IMR-90 (cell line): Measurements from ENCODE around the gene PSMC4.

Experiments
- BHLHE40 ChIP-seq: fragments of 150-350 bp; IDR thresholded peaks from 2 replicates; pipeline ENCODE4 v1.6.1; 2016; ENCODE audit warnings: mild to moderate bottlenecking, low read depth, low read length
- CHD1 ChIP-seq: IDR thresholded peaks from 2 replicates; pipeline ENCODE4 v1.6.1; 2012; ENCODE audit warnings: low read depth, low read length, improper control_type of control experiment
- MAFK ChIP-seq: IDR thresholded peaks from 2 replicates; pipeline ENCODE4 v1.6.1; 2012; ENCODE audit warnings: low read depth, low read length, improper control_type of control experiment
- NFE2L2 ChIP-seq: fragments of 150-350 bp; IDR thresholded peaks from 2 replicates; pipeline ENCODE4 v1.6.1; 2016; ENCODE audit warnings: low read depth, mild to moderate bottlenecking, low read length
- POLR2A ChIP-seq: IDR thresholded peaks from 2 replicates; pipeline ENCODE4 v1.6.1; 2012; ENCODE audit warnings: mild to moderate bottlenecking, low read depth, low read length
- RAD21 ChIP-seq: IDR thresholded peaks from 2 replicates; pipeline ENCODE4 v1.6.1; 2012; ENCODE audit warnings: low read length, improper control_type of control experiment
- RFX5 ChIP-seq: IDR thresholded peaks from 2 replicates; pipeline ENCODE4 v1.8.0; 2012; ENCODE audit warnings: low read depth, mild to moderate bottlenecking, low read length, moderate library complexity
- SMC3 ChIP-seq: fragments of 150-350 bp; IDR thresholded peaks from 2 replicates; pipeline ENCODE4 v1.6.1; 2016; ENCODE audit warnings: low read depth, mild to moderate bottlenecking, antibody characterized with exemption, low read length, moderate library complexity
- TF ChIP-seq, protein P1 (sequence below): conservative IDR thresholded peaks from 2 replicates; pipeline ENCODE4 v1.5.1; 2012; ENCODE audit warnings: mild to moderate bottlenecking, low read depth, low read length, improper control_type of control experiment
- TF ChIP-seq, protein P2 (sequence below): fragments of 150-350 bp; IDR thresholded peaks from 2 replicates; pipeline ENCODE4 v1.6.1; 2017; ENCODE audit warnings: mild to moderate bottlenecking, antibody characterized with exemption, low read length, low read depth
- TF ChIP-seq, protein P3 (sequence below): fragments of 150-350 bp; IDR thresholded peaks from 2 replicates; pipeline ENCODE4 v1.6.1; 2016; ENCODE audit warnings: low read depth, mild to moderate bottlenecking, low read length, moderate library complexity, borderline replicate concordance

DNA sequence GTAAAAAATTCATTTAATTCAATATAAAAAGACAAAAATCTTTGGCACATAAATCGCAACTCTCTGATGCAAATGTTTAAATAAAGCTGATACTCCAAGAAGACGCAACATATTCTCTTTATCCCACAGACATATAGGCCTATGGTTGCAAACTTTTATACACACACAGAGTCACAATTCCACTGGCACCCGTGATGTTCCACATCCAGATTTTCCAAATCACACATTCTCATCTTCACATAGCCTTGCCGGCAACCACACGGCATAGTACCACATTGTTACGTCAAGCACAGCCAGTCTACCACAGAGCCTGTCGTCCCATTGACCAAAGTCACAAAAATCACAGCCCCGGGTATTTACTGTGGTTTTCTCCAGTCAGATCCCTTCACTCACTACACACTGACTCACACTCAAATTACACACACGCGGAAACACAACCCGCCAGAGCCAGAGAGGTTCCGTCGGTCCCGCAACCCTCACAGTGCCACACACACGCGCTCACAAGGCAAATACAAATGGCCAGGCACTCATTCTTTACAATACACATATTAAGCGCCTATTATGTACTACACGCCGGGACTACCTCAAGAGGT is 25.3 kb downstream of the PSMC4 start:
- TF ChIP-seq, protein P1, sequence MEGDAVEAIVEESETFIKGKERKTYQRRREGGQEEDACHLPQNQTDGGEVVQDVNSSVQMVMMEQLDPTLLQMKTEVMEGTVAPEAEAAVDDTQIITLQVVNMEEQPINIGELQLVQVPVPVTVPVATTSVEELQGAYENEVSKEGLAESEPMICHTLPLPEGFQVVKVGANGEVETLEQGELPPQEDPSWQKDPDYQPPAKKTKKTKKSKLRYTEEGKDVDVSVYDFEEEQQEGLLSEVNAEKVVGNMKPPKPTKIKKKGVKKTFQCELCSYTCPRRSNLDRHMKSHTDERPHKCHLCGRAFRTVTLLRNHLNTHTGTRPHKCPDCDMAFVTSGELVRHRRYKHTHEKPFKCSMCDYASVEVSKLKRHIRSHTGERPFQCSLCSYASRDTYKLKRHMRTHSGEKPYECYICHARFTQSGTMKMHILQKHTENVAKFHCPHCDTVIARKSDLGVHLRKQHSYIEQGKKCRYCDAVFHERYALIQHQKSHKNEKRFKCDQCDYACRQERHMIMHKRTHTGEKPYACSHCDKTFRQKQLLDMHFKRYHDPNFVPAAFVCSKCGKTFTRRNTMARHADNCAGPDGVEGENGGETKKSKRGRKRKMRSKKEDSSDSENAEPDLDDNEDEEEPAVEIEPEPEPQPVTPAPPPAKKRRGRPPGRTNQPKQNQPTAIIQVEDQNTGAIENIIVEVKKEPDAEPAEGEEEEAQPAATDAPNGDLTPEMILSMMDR, result no peak
- TF ChIP-seq MAFK, result no peak
- no peak for TF ChIP-seq POLR2A
- no peak for TF ChIP-seq SMC3
- TF ChIP-seq, protein P2, sequence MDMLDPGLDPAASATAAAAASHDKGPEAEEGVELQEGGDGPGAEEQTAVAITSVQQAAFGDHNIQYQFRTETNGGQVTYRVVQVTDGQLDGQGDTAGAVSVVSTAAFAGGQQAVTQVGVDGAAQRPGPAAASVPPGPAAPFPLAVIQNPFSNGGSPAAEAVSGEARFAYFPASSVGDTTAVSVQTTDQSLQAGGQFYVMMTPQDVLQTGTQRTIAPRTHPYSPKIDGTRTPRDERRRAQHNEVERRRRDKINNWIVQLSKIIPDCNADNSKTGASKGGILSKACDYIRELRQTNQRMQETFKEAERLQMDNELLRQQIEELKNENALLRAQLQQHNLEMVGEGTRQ, result no peak
- TF ChIP-seq, protein P3, sequence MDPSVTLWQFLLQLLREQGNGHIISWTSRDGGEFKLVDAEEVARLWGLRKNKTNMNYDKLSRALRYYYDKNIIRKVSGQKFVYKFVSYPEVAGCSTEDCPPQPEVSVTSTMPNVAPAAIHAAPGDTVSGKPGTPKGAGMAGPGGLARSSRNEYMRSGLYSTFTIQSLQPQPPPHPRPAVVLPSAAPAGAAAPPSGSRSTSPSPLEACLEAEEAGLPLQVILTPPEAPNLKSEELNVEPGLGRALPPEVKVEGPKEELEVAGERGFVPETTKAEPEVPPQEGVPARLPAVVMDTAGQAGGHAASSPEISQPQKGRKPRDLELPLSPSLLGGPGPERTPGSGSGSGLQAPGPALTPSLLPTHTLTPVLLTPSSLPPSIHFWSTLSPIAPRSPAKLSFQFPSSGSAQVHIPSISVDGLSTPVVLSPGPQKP, result no peak
- no peak for TF ChIP-seq CHD1
- no peak for TF ChIP-seq RFX5
- TF ChIP-seq BHLHE40, result no peak
- no peak for TF ChIP-seq RAD21
- TF ChIP-seq NFE2L2, result no peak
